Activated CD8-positive, alpha-beta memory T cell treated with anti-CD3 and anti-CD28 coated beads, Interleukin-2, amount 50 U/mL, for 24 hours (primary cell): ENCODE results near the gene MLH3.
A peak's percentile ranks its signal among the peaks of the same experiment; 100 is the strongest.
"Not testable (repeated sequence)": the region's sequence is repeated elsewhere in the genome, so short reads cannot be mapped to it uniquely, and the experiment has no call there.

Experiments used
- DNase-seq: peaks from one replicate; pipeline ENCODE4 v3.0.0-alpha.2; 2020; ENCODE audit errors: extremely low read depth

The MLH3 gene

DNA sequence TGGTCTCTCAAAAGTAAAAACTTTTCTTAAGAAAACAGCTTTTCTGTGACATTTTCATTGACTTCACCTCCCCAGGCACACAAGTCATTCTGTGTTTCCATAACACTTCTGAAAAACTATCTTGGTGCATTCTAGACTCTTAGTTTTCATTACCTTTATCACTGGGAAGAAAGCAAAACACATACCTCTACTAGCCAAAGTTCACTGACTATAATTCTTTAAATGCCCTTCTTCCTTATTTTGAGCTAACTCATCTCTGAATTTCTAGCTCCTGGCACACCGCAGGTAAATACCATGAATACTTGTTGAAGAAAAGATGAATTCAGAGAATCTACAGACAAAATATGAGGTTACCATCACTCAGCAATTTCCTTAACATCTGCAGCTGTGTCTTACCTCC, 21.1 kb downstream of the MLH3 start:
- no peak for DNase-seq

GRCh38 chr14:75025876-75026275, 25.4 kb downstream of the MLH3 start:
- no peak for DNase-seq

- DNase-seq, result no peak
These were observed 26.2 kb downstream of the MLH3 start for GRCh38 chr14:75025082-75025481.

DNA sequence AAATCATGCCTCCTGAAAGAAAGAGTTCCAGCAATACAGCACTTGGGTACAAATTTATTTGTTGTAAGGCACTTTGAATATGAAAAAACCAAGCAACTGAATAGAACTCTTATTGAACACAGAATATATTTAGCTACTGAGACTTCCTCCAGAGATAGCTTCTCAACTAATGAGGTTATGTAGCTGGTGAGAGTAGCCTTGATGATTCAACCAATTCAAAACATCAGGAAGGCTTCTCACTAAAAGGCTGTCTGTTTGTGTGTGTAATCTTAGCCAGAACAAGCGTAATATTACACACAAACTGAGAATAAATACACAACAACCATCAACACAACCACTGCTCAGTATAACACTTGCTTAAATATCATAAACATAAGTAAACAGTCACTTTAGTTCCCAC, 28.2 kb downstream of the MLH3 start:
- DNase-seq, result no peak

GRCh38 chr14:75022655-75023054, 28.6 kb downstream of the MLH3 start:
- DNase-seq, result no peak

DNA sequence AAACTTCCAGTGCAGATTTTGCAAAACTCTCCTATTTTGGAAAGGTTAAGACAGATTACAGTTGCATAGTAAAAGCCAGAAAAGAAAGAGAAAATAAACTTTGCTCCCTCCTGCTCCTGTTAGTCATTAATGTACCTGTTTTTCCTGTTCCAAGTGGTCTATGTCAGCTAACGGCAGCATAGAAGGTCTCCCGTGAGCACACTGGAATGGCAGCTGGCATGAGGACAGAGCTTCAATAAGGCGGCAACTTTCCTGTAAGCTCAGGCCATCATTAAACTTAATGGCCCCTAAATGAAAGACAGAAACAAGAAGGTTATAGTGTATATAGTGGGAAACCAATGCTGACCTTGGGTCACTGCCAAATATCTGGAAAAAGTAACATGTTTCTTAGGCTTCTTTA, 32.6 kb downstream of the MLH3 start:
- no peak for DNase-seq

GRCh38 chr14:75016815-75017214, 34.5 kb downstream of the MLH3 start:
- no peak for DNase-seq

DNA sequence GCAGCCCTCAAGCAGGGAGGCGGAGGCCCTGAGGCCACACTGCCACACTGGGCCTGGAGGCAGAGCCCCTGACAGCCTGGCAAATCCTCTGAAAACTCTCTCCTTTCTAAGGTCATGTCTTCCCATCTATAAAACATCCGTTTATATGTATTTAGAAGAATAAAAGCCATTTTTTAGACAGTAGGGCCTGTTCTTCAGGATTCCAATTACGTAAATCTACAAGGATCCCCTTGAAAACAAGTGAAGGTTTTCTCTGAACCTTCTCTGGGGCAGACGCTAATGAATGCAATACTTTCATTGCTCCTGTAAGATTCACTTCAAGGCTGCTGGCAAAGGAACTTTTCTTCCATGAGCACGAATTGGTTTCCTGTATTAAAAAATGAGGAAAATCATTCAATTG, 35.8 kb downstream of the MLH3 start:
- no peak for DNase-seq

DNA sequence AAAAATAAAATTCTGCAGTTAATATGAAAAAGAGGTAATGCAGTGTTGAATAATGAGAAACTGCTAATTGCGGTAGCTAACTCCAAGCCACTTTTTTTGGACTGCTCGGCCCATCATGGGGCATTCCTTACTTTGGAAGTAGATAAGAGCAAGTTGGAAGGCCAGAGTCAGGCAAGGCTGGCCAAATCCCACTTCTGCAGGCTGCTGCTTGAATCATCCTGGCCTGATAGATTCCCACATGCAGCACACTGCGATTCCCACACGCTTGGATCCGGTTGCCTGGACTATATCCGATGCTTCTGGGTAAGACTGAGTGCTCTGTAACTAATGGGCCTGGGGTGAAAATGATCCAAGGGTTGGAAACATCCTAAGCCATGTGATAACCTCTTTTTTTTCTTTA, 38.0 kb downstream of the MLH3 start:
- DNase-seq, result no peak

GRCh38 chr14:75011356-75011994, 39.8 kb downstream of the MLH3 start:
- DNase-seq, result no peak

DNA sequence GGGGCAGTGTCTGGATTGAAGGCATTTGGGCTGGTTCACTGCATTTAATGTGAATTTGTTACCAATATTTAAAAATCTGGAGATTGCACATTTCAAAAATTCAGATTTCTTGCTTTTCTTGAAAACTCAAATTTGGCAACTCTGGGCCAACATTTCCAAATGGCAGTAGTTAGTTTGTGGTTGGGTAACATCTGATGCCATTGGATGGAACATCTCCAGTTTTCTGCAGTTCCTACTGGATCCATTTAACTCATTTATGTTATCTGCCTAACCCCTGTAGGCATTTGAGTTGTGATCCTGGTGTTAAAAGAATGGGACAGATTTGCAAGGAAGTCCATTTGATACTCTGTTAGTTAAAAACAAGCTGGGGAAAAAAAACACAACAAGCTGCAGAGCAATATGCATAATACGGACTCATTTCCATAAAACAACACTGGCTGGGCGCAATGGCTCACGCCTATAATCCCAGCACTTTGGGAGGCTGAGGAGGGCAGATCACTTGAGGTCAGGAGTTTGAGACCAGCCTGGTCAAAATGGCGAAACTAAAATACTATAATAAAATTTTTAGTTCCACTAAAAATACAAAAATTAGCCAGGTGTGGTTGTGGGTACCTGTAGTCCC, 40.7 kb downstream of the MLH3 start:
- no peak for DNase-seq

- DNase-seq, result no peak
These were observed 42.1 kb downstream of the MLH3 start for GRCh38 chr14:75009176-75009575.

- DNase-seq, result no peak
These were observed 45.9 kb downstream of the MLH3 start for GRCh38 chr14:75005357-75005756.

DNA sequence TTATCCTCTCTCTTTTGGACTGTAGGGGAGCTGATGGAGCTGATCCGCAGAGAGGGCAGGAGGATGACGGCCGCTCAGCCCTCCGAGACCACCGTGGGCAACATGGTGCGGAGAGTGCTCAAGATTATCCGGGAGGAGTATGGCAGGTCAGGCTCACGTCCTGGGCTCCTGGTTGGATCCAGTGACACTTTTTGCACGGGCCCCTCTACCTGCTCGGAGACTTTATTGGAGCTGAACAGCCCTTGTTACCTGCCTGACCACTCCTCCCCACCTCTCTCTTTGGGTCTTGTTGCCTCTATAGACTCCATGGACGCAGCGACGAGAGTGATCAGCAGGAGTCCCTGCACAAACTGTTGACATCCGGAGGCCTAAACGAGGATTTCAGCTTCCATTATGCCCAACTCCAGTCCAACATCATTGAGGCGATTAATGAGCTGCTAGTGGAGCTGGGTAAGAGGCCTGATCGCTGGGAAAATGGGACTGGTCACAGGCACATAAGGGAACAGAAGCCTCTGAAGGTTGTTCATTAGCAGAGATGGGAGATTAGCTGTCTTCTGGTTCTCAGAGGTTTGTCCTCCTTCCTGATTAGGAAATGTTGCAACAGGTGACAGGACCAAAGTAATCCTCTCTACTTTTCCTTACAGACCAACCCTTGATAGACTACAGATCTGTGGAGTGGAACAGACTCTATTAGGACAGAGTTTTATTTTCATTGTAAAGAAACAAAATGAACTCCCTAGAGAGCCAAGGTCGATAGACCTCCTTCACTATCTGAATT, 47.8 kb downstream of the MLH3 start:
- no peak for DNase-seq

DNA sequence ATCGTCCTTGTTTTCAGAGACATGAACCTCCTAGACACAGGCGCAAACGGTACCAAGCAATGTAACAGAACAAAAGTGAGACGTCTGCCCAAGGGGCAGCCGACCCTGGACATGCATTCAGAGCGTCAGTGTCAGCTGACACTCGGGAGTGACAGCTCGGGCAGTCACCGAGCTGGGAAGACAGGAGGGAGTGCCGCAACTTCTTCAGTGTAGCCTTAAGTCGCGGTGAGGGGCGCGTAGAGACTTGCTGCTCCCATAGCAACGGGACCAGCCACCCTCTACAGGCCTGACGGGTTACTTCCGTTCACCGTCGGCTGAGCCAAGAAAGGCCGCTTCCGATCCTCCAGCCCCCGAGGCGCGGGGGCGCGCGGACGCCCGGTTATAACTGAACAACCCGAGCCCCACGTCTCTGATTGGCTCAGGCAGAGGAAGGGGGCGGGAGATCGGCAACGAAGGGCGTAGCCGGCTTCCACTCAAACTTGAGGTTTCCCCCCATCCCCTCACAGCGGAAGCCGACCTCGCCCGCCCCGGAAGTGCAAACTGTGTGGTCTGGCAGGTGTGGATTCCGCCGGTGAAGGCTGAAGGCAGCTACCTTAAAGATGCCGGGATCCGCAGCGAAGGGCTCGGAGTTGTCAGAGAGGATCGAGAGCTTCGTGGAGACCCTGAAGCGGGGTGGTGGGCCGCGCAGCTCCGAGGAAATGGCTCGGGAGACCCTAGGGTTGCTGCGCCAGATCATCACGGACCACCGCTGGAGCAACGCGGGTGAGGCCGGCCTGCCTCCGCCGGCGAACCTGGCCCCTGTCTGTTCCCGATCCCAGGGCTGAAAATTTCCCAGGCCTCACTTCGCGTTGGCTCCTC, 48.6 kb downstream of the MLH3 start, which contains the start of gene EIF2B2:
Gene EIF2B2 (plus strand): TSS at position 530 of the 858 bp plus-strand sequence. CDS start 70 bp downstream, at position 600.
- DNase-seq, result peak; percentile 98

DNA sequence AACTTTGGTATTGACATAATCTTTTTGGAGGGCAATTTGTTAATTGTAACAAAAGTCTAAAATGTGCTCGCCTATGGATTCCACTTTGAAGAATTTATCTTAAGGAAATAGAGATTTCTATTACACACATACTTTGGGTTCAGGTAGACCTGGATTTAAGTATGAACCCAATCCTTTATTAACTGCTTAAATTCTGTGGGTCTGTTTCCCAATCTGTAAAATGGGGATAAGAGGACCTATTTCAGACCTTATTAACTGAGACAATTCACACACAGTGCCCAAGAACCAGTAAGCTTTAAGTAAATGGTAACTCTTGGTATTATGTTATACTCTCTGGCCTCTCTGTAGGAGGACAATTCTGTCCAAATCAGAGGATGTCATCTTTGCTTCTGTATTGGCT, 49.4 kb downstream of the MLH3 start:
- no peak for DNase-seq

DNA sequence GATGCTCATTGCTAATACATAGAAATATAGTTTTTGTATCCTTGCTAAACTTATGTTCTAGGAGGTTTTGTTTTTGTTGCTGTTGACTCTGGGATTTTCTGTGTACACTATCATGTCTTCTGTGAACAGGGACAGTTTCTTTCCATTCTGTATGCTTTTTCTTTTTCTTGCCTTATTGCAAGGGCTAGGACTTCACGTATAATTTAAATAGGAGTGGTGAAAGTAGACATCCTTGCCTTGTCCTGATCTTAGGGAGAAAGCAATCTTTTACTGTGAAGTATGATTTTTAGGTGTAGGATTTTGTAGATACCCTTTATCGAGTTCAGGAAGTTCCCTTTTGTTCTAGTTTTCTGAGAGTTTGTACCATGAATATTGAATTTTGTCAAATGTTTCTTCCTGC, 50.0 kb downstream of the MLH3 start:
- DNase-seq, result no peak

DNA sequence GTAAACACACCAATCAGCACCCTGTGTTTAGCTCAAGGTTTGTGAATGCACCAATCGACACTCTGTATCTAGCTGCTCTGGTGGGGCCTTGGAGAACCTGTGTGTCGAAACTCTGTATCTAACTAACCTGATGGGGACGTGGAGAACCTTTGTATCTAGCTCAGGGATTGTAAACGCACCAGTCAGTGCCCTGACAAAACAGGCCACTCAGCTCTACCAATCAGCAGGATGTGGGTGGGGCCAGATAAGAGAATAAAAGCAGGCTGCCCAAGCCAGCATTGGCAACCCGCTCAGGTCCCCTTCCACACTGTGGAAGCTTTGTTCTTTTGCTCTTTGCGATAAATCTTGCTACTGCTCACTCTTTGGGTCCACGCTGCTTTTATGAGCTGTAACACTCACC, 55.5 kb downstream of the MLH3 start:
- DNase-seq, result not testable (repeated sequence)

DNA sequence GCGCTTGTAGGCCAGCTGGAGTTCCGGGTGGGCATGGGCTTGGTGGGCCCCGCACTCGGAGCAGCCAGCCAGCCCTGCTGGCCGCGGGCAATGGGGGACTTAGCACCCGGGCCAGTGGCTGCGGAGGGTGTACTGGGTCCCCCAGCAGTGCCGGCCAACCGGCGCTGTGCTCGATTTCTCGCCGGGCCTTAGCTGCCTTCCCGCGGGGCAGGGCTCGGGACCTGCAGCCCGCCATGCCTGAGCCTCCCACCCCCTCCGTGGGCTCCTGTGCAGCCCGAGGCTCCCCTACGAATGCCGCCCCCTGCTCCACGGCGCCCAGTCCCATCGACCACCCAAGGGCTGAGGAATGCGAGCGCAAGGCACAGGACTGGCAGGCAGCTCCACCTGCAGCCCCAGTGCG, 57.1 kb downstream of the MLH3 start:
- DNase-seq, result not testable (repeated sequence)

- DNase-seq, result no peak
These were observed 62.3 kb downstream of the MLH3 start for GRCh38 chr14:74988993-74989392.

DNA sequence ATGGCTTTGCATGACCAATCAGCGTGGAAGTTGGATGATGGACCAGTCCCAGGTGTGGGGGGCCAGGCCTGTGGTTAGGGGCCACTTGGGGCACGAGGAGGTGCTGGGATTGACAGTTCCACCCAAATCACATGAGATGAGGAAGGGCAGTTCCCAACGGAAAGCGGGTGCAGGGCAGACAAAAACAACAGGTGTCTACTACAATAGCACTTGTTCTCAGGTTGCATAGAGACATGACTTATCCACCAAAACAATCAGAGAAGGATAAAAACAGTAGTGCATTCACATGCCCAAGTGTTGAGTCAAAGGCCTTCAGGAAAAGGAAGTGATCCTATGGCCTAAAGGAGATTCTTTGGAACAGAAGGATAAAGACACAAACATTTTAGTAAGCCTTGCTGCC, 63.1 kb downstream of the MLH3 start:
- DNase-seq, result no peak

GRCh38 chr14:74985806-74986205, 65.5 kb downstream of the MLH3 start:
- DNase-seq, result no peak
